SK-N-MC (cell line): Measurements from ENCODE around the gene FAM83C.

ENCODE experiments used
- DNase-seq: peaks from one replicate; pipeline ENCODE4 v3.0.0-alpha.2; 2011; ENCODE audit warnings: low read depth, low spot score
- H3K27ac ChIP-seq: fragments of 200-600 bp; sonication (generic); 2 replicates; pipeline ENCODE4 v1.5.1; 2016; ENCODE audit warnings: mixed run types
- H3K36me3 ChIP-seq: fragments of 200-600 bp; sonication (generic); 2 replicates; pipeline ENCODE4 v1.6.1; 2017; ENCODE audit warnings: antibody characterized with exemption, low read length, mixed read lengths; ENCODE audit not compliant: insufficient read depth
- H3K4me3 ChIP-seq: fragments of 200-600 bp; sonication (generic); 2 replicates; pipeline ENCODE4 v1.5.1; 2016
- H3K9ac ChIP-seq: fragments of 200-600 bp; sonication (generic); 2 replicates; pipeline ENCODE4 v1.8.0; 2017; ENCODE audit warnings: mixed run types, mixed read lengths; ENCODE audit not compliant: insufficient read length
- H3K9me3 ChIP-seq: fragments of 200-600 bp; sonication (generic); 2 replicates; pipeline ENCODE4 v1.6.1; 2017; ENCODE audit warnings: low read depth, mild to moderate bottlenecking, antibody characterized with exemption, low read length, moderate library complexity, mixed read lengths
- EZH2 ChIP-seq: fragments of 200-600 bp; sonication (generic); IDR thresholded peaks from one replicate; pipeline ENCODE4 v1.6.1; 2017; ENCODE audit warnings: antibody characterized with exemption
- FOXP2 ChIP-seq: optimal IDR thresholded peaks from 2 replicates; pipeline ENCODE3; 2011; ENCODE audit warnings: mild to moderate bottlenecking, moderate library complexity; ENCODE audit not compliant: insufficient read depth; ENCODE audit errors: extremely low read length, control extremely low read depth
- POLR2AphosphoS5 ChIP-seq: IDR thresholded peaks from 2 replicates; pipeline ENCODE4 v1.6.1; 2012; ENCODE audit warnings: mild to moderate bottlenecking, low read depth, low read length, borderline replicate concordance

The FAM83C gene

DNA sequence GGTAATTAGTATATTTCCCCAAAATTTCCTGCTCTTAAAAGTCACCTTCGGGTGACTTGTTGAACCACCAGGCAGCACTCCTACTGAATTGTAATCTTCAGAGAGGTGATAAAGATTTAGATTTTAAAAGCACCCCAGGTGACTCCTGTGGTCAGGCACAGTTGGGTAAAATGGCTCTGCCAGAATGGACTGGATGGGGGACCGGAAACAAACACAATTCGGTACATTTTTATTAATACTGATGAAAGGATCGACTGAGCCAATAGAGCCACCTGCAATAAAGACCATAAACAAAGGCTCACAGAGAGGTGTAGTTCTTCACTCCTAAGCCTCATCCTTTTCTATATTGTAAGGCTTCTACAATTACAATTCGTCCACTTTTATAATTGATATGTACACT lies 19.6 kb upstream of the FAM83C start:
- peaks cover 16% of the 10 kb centered on the region for H3K36me3 ChIP-seq
- H3K4me3 ChIP-seq, result no peak overlapping the region
- DNase-seq, result no peak
- H3K27ac ChIP-seq, result peak overlapping the region; percentile 82
- TF ChIP-seq EZH2 (no peak), FOXP2 (no peak), POLR2AphosphoS5 (no peak)
- no peaks in the 10 kb centered on the region for H3K9me3 ChIP-seq
- no peak overlapping the region for H3K9ac ChIP-seq

DNA sequence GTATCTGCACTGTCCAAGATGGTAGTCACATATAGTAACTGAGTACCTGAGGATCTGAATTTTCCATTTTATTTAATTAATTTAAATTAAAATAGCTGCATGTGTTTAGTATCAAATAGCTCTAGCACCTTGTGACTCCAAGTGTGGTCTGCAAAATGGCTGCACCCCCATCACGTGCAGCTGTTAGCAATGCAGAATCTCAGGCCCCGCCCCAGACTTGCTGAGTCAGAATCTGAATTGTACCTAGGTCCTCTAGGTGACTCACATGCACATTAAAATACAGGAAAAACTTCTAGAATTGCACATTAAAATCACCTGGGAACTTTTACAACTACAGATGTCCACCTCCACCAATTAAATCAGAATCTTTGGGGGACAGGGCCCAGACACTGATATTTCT lies 19.2 kb upstream of the FAM83C start:
- no peaks in the 10 kb centered on the region for H3K9me3 ChIP-seq
- no peak overlapping the region for H3K9ac ChIP-seq
- no peak overlapping the region for H3K27ac ChIP-seq
- no peak for TF ChIP-seq POLR2AphosphoS5
- no peak for TF ChIP-seq FOXP2
- no peak for DNase-seq
- H3K4me3 ChIP-seq, result no peak overlapping the region
- peaks cover 20% of the 10 kb centered on the region for H3K36me3 ChIP-seq

DNA sequence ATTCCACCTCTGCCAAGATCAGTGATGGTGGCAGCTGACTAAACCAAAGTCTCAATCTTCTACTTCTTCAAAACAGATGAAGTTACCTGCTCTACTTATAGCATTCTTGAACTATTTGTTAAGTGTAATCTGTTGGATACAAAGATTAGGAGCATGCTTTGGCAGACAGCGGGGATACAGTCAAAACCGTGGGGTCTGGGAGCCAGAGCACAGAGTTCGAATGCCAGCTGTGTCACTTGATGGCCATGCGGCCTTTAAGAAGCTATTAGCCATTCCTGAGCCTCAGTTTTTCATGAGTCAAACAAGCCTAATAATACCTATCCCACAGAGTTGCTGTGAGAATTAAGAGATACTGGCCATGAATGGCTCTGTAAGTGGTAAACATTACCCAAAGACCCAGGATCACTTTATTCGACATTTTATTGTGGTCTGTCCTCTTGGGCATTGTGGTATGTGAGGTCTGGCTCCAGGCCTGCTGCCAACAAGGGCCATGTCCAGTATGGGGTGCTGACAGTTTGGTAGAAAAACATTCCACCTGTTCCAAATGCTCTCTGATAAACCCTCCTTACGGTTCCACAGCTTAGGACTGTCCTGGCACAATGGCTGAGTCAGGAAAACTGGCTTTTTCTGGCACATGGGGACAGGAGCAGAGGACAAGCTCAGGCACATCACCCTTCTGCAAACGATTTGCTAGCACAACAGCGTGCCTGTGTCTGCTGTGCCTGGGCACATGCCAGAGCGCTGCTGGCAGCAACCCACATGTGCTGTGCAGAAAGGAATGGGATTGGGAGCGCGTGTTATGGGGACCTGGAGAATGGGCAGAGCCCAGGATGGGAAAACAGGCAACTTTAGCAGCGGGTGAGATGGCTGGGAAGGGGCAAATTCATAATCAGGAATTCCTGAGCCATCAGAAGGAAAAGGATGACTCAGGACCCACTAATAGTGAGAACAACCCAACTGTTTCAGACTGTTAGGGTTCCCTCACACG lies 15.7 kb upstream of the FAM83C start:
- Histone ChIP-seq H3K27ac (no peak overlapping the region), H3K9ac (no peak overlapping the region), H3K4me3 (no peak overlapping the region), H3K36me3 (peaks cover 25% of the 10 kb centered on the region; the same call in 1 of the 2 replicates), H3K9me3 (no peaks in the 10 kb centered on the region)
- TF ChIP-seq POLR2AphosphoS5 (no peak), EZH2 (no peak), FOXP2 (no peak)
- no peak for DNase-seq

DNA sequence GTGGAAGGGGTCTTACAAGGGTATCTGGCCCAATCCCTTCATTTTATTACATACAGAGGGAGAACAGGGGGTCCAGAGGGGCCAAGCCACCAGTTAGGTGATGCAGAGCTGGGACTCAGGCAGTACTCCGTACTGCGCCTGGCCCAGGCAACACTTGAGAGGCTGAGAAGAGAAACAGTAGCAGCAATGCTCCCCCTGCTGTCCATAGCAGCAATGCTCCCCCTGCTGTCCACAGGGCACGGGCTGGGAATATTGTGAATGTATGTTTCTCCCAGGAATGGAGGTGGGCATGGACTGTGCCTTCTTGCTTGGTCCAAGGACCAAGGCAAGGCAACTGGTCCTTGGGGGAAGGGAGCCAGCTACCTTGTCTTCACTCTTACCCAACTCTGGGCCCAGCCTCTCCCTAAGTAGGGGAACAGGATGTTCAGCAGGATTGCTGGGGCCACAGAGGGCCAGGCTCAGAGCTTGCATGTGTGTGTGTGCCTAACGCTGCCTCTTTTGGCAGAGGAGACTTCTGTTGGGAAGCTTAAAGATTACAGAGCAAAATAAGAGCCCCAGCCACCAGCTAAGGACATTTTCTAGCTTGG lies 14.8 kb upstream of the FAM83C start:
- Histone ChIP-seq H3K9me3 (no peaks in the 10 kb centered on the region), H3K27ac (no peak overlapping the region), H3K36me3 (peaks cover 25% of the 10 kb centered on the region; the same call in 1 of the 2 replicates), H3K9ac (no peak overlapping the region), H3K4me3 (no peak overlapping the region)
- TF ChIP-seq POLR2AphosphoS5 (no peak), EZH2 (no peak), FOXP2 (no peak)
- DNase-seq, result no peak

DNA sequence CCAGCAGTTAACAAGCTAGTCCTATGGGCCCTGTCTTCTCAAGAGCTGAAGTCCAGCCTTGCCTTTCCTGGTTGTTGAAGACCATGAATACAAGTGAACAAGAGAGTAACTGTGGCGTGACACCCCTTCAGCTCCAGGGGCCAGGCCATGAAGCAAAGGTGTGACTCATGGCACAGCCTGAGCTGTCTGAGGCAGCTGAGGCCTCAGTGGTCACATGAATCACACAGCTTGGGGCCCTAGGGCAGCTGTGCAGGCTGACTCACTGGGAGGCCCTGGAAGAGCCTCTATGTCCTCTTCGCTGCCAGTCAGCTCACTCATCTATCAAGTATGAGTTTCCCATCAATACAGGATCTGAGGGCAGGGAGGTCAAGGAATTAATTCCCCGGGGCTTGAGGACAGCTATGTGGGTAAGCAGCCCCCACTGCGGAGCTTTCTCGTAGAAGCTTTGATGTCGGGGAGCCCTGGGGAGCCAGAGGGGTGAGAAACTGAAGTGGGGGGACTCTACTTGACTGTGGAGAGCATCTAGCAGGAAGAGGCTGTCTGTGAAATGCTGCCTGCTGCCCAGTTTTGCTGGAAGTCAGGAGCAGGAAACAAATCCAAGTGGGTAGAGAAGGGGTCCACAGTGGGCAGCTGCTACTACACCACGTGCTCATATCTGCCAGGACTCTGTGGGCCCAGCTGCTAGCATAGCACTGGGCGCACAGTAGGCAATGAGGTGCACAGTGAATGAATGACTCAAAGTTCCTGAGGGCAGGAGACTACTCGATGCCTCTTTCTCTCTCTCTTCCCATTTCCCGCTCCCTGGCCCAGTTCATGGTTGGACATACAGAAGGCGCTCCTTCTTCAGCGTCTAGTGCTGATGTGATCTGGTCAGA lies 13.7 kb upstream of the FAM83C start:
- Histone ChIP-seq H3K9me3 (no peaks in the 10 kb centered on the region), H3K4me3 (no peak overlapping the region), H3K9ac (no peak overlapping the region), H3K27ac (no peak overlapping the region), H3K36me3 (peaks cover 22% of the 10 kb centered on the region; the same call in 1 of the 2 replicates)
- no peak for DNase-seq
- TF ChIP-seq FOXP2 (no peak), EZH2 (no peak), POLR2AphosphoS5 (no peak)

DNA sequence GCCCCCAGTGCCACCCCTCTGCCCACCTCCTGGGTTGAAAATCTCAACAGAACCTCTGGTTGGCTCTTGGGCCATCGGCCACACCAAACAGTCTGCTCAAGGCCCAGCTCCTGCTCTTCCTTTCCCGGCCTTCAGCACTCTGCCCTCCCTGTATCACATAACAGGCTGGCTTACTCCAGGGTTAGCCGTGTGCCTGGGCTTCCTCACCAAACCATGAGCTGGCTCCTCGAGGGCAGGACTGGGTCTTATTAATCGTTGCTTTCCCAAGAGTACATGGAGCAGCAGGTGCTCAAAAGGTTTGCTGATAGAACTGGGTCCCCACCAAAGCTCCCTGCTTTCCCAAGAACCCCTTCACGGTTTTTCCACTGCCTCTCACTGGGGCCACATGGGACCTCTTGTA lies 12.7 kb upstream of the FAM83C start:
- H3K4me3 ChIP-seq, result no peak overlapping the region
- peaks cover 20% of the 10 kb centered on the region; the same call in 1 of the 2 replicates for H3K36me3 ChIP-seq
- H3K27ac ChIP-seq, result no peak overlapping the region
- no peak for DNase-seq
- H3K9me3 ChIP-seq, result no peaks in the 10 kb centered on the region
- no peak for TF ChIP-seq EZH2
- TF ChIP-seq FOXP2, result no peak
- TF ChIP-seq POLR2AphosphoS5, result no peak
- H3K9ac ChIP-seq, result no peak overlapping the region

DNA sequence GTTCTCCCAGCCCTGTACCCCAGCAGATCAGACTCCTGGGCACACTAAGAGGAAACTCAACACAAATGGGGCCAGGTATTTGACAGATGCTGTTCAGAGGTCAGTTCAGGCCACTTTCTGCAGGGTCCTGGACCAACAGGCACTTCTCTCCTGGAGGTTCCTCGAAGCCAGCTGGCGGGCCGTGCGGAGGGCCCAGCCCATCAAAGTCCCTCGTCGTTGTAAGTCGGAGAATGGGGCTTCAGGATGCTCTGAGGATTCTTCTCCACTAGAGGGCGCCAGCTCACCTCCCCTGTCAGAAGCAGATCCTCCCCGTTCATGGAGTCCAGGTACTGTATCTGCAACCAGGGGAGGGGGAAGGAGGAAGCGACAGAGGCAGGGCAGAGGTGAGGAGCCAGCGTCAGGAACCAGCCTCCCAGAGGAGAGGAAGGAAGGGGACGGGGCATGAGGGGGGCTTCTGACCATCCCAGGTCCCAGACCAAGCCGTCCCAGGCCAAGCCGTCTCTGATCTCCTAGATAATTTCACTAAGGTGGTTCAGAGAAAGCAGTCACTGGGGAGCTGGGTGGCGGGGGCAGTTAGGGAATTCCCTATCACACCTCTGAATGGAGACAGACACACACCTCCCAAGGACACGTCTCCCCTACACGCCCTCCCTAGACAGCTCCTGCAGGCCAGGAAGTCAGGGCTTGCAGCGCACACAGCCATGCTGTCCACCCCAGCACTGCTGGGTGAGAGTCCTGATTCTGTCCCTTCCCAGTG lies 11.7 kb upstream of the FAM83C start:
- no peak overlapping the region for H3K9ac ChIP-seq
- no peak for TF ChIP-seq POLR2AphosphoS5
- no peak for TF ChIP-seq EZH2
- TF ChIP-seq FOXP2, result no peak
- no peaks in the 10 kb centered on the region for H3K9me3 ChIP-seq
- peaks cover 13% of the 10 kb centered on the region; the same call in 1 of the 2 replicates for H3K36me3 ChIP-seq
- H3K4me3 ChIP-seq, result no peak overlapping the region
- H3K27ac ChIP-seq, result no peak overlapping the region
- DNase-seq, result no peak

DNA sequence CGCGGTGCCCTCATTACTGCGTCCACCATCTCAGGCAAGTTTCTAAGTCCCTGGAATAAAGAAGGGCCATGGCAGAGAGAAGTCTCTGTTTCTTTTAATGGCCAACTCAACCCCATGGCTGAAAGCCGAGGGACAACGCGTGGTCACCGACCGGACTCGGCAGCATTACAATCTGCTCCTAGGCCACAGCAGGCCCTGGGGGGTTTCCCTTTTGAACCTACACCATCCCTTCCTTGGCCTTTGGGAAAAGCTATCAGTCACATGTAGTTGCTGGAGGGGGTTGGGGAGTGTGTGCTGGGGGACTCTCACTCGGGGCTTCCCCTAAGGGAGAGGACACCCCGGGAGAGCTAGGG lies 11.1 kb upstream of the FAM83C start:
- Histone ChIP-seq H3K4me3 (no peak overlapping the region), H3K9me3 (no peaks in the 10 kb centered on the region), H3K9ac (no peak overlapping the region), H3K27ac (no peak overlapping the region), H3K36me3 (peaks cover 13% of the 10 kb centered on the region; the same call in 1 of the 2 replicates)
- TF ChIP-seq EZH2, result no peak
- TF ChIP-seq POLR2AphosphoS5, result no peak
- no peak for TF ChIP-seq FOXP2
- DNase-seq, result no peak
